HepG2 (cell line): ENCODE measurements around the gene NPBWR2. TPM values are rescaled to one million over a fixed set of nuclear protein-coding genes. Genes with fewer than 3 reads are reported as not detected.

Experiments
- AGO1 ChIP-seq: fragments of 200-400 bp; formaldehyde crosslinking; IDR thresholded peaks from 2 replicates; pipeline ENCODE4 v1.6.1; 2017; ENCODE audit warnings: mild to moderate bottlenecking, low read depth, low read length, moderate library complexity; ENCODE audit not compliant: poor library complexity, severe bottlenecking
- CREB3 ChIP-seq: sonication (generic); formaldehyde crosslinking; IDR thresholded peaks from 2 replicates; pipeline ENCODE4 v1.5.0; 2020; ENCODE audit warnings: missing genetic modification reagents
- EP300 ChIP-seq, 3 experiments: sonication (generic) in 1 of 3; formaldehyde crosslinking in 1 of 3; IDR thresholded peaks; 2 replicates each; pipeline versions ENCODE4 v1.5.1 to v1.6.1; 2011 to 2020; ENCODE audit warnings: low read depth in 2 of 3, low read length in 2 of 3, borderline replicate concordance in 1 of 3, improper control_type of control experiment in 1 of 3, mild to moderate bottlenecking in 1 of 3, missing genetic modification reagents in 1 of 3, moderate library complexity in 1 of 3
- GZF1 ChIP-seq: sonication (generic); formaldehyde crosslinking; IDR thresholded peaks from 2 replicates; pipeline ENCODE4 v1.5.1; 2020; ENCODE audit warnings: mild to moderate bottlenecking, missing genetic modification reagents
- KDM6A ChIP-seq: IDR thresholded peaks from 2 replicates; pipeline ENCODE4 v1.6.1; 2016; ENCODE audit warnings: low read depth
- KMT2B ChIP-seq: IDR thresholded peaks from 2 replicates; pipeline ENCODE4 v1.6.1; 2016; ENCODE audit warnings: missing genetic modification reagents, missing compliant biosample characterization
- MZF1 ChIP-seq: sonication (generic); formaldehyde crosslinking; IDR thresholded peaks from 2 replicates; pipeline ENCODE4 v1.8.1; 2023; ENCODE audit warnings: mild to moderate bottlenecking, missing genetic modification reagents, borderline replicate concordance
- NONO ChIP-seq, 2 experiments: fragments of 450-650 bp in 1 of 2; sonication (generic) in 1 of 2; formaldehyde crosslinking in 1 of 2; IDR thresholded peaks in 1 of 2; conservative IDR thresholded peaks in 1 of 2; 2 replicates each; pipeline versions ENCODE4 v1.6.1 to v1.8.0; 2017 to 2022; ENCODE audit warnings: mild to moderate bottlenecking in 1 of 2, missing genetic modification reagents in 1 of 2, moderate library complexity in 1 of 2
- NR0B2 ChIP-seq: sonication (generic); formaldehyde crosslinking; IDR thresholded peaks from 2 replicates; pipeline ENCODE4 v1.4.0; 2020; ENCODE audit warnings: mild to moderate bottlenecking, missing genetic modification reagents
- NRL ChIP-seq: sonication (generic); formaldehyde crosslinking; IDR thresholded peaks from 2 replicates; pipeline ENCODE4 v1.5.0; 2020; ENCODE audit warnings: missing genetic modification reagents, mild to moderate bottlenecking, moderate library complexity, borderline replicate concordance
- PRDM15 ChIP-seq: sonication (generic); formaldehyde crosslinking; IDR thresholded peaks from 2 replicates; pipeline ENCODE4 v1.4.0; 2020; ENCODE audit warnings: missing genetic modification reagents
- SMAD9 ChIP-seq: sonication (generic); formaldehyde crosslinking; IDR thresholded peaks from 2 replicates; pipeline ENCODE4 v1.5.1; 2020; ENCODE audit warnings: mild to moderate bottlenecking, missing genetic modification reagents
- SMARCC2 ChIP-seq: fragments of 450-650 bp; IDR thresholded peaks from 2 replicates; pipeline ENCODE4 v1.6.1; 2017; ENCODE audit warnings: antibody characterized with exemption, mild to moderate bottlenecking
- TGIF2 ChIP-seq: IDR thresholded peaks from 2 replicates; pipeline ENCODE4 v1.6.1; 2016; ENCODE audit warnings: control low read depth, missing compliant biosample characterization
- ZNF180 ChIP-seq: sonication (generic); formaldehyde crosslinking; IDR thresholded peaks from 2 replicates; pipeline ENCODE4 v1.4.0; 2020; ENCODE audit warnings: low read depth, missing genetic modification reagents, borderline replicate concordance
- ZNF432 ChIP-seq: sonication (generic); formaldehyde crosslinking; IDR thresholded peaks from 2 replicates; pipeline ENCODE4 v1.5.0; 2020; ENCODE audit warnings: missing genetic modification reagents, mild to moderate bottlenecking, borderline replicate concordance
- ZNF670 ChIP-seq: sonication (generic); formaldehyde crosslinking; IDR thresholded peaks from 2 replicates; pipeline ENCODE4 v1.8.0; 2022; ENCODE audit warnings: mild to moderate bottlenecking, missing genetic modification reagents, borderline replicate concordance
- ZNF672 ChIP-seq: sonication (generic); formaldehyde crosslinking; IDR thresholded peaks from 2 replicates; pipeline ENCODE4 v1.8.1; 2022; ENCODE audit warnings: missing genetic modification reagents
- ZNF737 ChIP-seq: sonication (generic); formaldehyde crosslinking; IDR thresholded peaks from 2 replicates; pipeline ENCODE4 v1.5.0; 2020; ENCODE audit warnings: missing genetic modification reagents, mild to moderate bottlenecking, borderline replicate concordance
- ZNF747 ChIP-seq: sonication (generic); formaldehyde crosslinking; IDR thresholded peaks from 2 replicates; pipeline ENCODE4 v1.8.1; 2023; ENCODE audit warnings: missing genetic modification reagents, mild to moderate bottlenecking, borderline replicate concordance
- ZNF775 ChIP-seq: sonication (generic); formaldehyde crosslinking; IDR thresholded peaks from 2 replicates; pipeline ENCODE4 v1.4.0; 2020; ENCODE audit warnings: missing genetic modification reagents, mild to moderate bottlenecking, moderate library complexity, borderline replicate concordance
- ZNF776 ChIP-seq: sonication (generic); formaldehyde crosslinking; IDR thresholded peaks from 2 replicates; pipeline ENCODE4 v1.4.0; 2020; ENCODE audit warnings: mild to moderate bottlenecking, missing genetic modification reagents
- ZSCAN29 ChIP-seq: sonication (generic); formaldehyde crosslinking; conservative IDR thresholded peaks from 2 replicates; pipeline ENCODE4 v1.4.0; 2020; ENCODE audit warnings: mild to moderate bottlenecking, missing genetic modification reagents
- polyA plus RNA-seq, 8 experiments: library from polyadenylated mRNA; depleted of rRNA in 3 of 8; stranded (reverse) in 7 of 8; unstranded in 1 of 8; fragments of >200 nt; fragmentation: Illumina TruSeq in 4 of 8; extraction: Trizol in 4 of 8; gene quantifications; 2 replicates each; pipeline versions ENCODE4 v1.2.1 to v1.2.3, GENCODE V29; 2011 to 2016; ENCODE audit warnings: low read depth in 4 of 8, missing spikeins in 1 of 8, mixed read lengths in 1 of 8; ENCODE audit not compliant: insufficient read depth in 1 of 8
- total RNA-seq, 5 experiments: library from RNA; depleted of rRNA; stranded (reverse); fragments of >200 nt; fragmentation: Illumina TruSeq; extraction: Trizol; gene quantifications; 2 replicates each; pipeline ENCODE4 v1.2.3, GENCODE V29; 2016; ENCODE audit warnings: low read depth in 1 of 5

Gene NPBWR2
- total and polyA plus RNA-seq, 2 of the 13 experiments (the other 11 are each of a cell fraction or from before 2014, with no cell fraction given), result not detected

DNA sequence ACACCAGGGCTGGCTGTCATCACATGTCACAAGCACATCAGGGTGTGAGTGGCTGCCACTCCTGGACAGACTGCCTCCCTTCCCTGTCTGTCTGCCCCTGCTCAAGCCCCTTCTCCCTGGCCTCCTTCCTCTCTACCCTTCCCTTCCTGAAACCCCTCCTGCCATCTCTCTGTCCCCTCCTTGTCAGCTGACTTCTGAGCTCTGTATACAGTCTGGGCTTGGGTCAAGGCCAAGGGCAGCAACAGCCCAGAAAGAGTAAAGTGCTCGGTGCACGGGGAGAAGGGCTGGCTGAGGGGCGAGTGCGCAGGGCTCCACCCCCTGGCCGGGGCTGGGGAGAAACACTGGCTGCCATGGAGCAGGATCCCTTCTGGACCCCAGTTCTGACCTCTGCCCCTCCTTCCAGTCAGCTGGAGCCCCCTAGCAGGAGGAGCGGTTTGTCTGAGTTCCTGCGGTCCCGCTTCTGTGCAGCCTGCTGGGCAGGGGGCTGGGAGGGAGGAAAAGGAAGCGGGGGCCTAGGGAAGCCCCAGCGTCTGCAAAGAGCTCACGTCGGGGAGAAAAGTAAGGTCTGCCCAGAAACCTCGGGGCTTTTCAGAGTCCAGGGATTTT lies 25.1 kb downstream of the NPBWR2 start (continued):
- TF ChIP-seq ZNF180 (CRISPR knock-in tag) (no peak), AGO1 (no peak), ZNF747 (CRISPR knock-in tag) (no peak), SMARCC2 (no peak), GZF1 (CRISPR knock-in tag) (no peak), ZNF432 (CRISPR knock-in tag) (no peak), KMT2B (CRISPR knock-in tag) (0 out of 2 replicates have a peak, but pooled peaks have one; percentile 38), MZF1 (CRISPR knock-in tag) (no peak), EP300 (IDR thresholded peaks at IDR 0.05; ENCODE audit: low read depth in 2 of 2, low read length in 2 of 2) (peak in 1 of 2 experiments; percentile 50; a peak in 1 of 4 replicates), EP300 (CRISPR knock-in tag; IDR thresholded peaks at IDR 0.05; ENCODE audit: borderline replicate concordance) (peak; percentile 30; the same call in 1 of the 2 replicates), ZSCAN29 (CRISPR knock-in tag) (no peak), ZNF672 (CRISPR knock-in tag) (no peak), NR0B2 (CRISPR knock-in tag) (no peak), ZNF775 (CRISPR knock-in tag) (no peak), NONO (IDR thresholded peaks at IDR 0.05) (no peak), NONO (CRISPR knock-in tag; conservative IDR thresholded peaks at IDR 0.05) (peak; percentile 51; the same call in 1 of the 2 replicates), ZNF737 (CRISPR knock-in tag) (no peak), NRL (CRISPR knock-in tag) (no peak), KDM6A (CRISPR knock-in tag) (no peak), ZNF776 (CRISPR knock-in tag) (no peak), ZNF670 (CRISPR knock-in tag) (no peak), CREB3 (CRISPR knock-in tag) (no peak), PRDM15 (CRISPR knock-in tag) (peak; percentile 86), SMAD9 (CRISPR knock-in tag) (no peak), TGIF2 (CRISPR knock-in tag) (no peak)
